ENCODE data around the gene METTL2B. TPM values are rescaled to one million over a fixed set of nuclear protein-coding genes. Genes with fewer than 3 reads are reported as not detected.

Gene METTL2B
- total and polyA plus RNA-seq, 2 donors (not counting 1 experiment from before 2014, with no cell fraction given) = 8.9 to 22.7 TPM

DNA sequence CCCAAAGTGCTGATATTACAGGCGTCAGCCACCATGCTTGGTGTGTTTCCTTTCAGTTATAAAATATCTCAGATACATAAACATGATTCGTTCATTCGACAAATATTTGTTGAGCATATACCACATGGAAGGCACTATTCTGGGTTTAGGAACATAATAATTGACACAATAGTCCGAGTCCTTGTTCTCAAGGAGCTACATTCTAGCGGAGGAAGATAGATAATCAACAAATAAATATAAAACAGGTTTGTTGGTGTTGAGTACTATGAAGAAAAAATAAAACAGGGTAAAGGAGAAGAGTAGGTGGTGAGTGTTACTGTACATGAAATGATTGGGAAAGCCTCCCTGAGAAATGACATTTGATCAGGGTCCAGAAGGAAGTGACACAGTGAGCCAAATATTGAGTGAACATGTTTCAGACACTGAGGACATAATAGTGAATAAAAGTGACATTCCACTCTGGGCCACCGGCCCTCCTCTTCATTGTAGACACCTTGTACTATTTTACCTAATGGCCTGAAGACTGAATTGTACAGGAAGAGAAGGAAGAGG, 27.7 kb upstream of the METTL2B start:
- peaks cover 8% of the 10 kb centered on the region for H3K4me1 Mint-ChIP-seq
- H3K9me3 ChIP-seq (ENCODE audit: control extremely low read depth in 1 of 3, control insufficient read depth in 2 of 3, insufficient read depth in 1 of 3, low read length in 2 of 3) = no peaks in the 10 kb centered on the region
- no peaks in the 10 kb centered on the region for H3K9me3 Mint-ChIP-seq (ENCODE audit: insufficient read depth)
- H3K36me3 ChIP-seq (replicated peaks in 1 of 2; ENCODE audit: control extremely low read depth in 1 of 2, control insufficient read depth in 1 of 2, extremely low read depth in 1 of 2, insufficient read depth in 2 of 2, low read length in 1 of 2) = no peaks in the 10 kb centered on the region
- ChIA-PET POLR2A (no interaction called here), CTCF (interaction anchor here (1.0 to 2.7 kb wide), 4 partner anchors 11 to 24 kb away, joined by 3 to 16 read pairs (median 5); no protein-coding TSS in a partner anchor)
- H3K27me3 ChIP-seq (replicated peaks in 1 of 4; ENCODE audit: control extremely low read depth in 1 of 4, control insufficient read depth in 3 of 4, insufficient read depth in 4 of 4, low read length in 3 of 4) = no peaks in the 10 kb centered on the region
- H3K27ac Mint-ChIP-seq = no peak overlapping the region
- no peak for ATAC-seq (ENCODE audit: low read depth)
- H3K27me3 Mint-ChIP-seq = no peaks in the 10 kb centered on the region
- no peak overlapping the region for H3K4me2 ChIP-seq (replicated peaks; ENCODE audit: low read depth, low read length, poor library complexity, severe bottlenecking)
- H3K27ac ChIP-seq (ENCODE audit: low read length in 2 of 2) = no peak overlapping the region
- no peaks in the 10 kb centered on the region for H4K20me1 ChIP-seq (ENCODE audit: control insufficient read depth, insufficient read depth, low read length, poor library complexity, severe bottlenecking)
- no peak overlapping the region for H2AFZ ChIP-seq (ENCODE audit: insufficient read depth, low read depth, low read length, poor library complexity, severe bottlenecking)
- no peak for DNase-seq
- no CpG with 5 or more reads among the region's 6 CpGs for WGBS (ENCODE audit: insufficient coverage)
- H3K4me3 Mint-ChIP-seq = no peak overlapping the region
- intact Hi-C loops (cut with micrococcal nuclease) = no loop called here
- no peak overlapping the region for H3K4me3 ChIP-seq (ENCODE audit: control extremely low read depth in 1 of 5, extremely low read depth in 1 of 5, insufficient read depth in 1 of 5, low read depth in 2 of 5, low read length in 4 of 5)
- peaks cover 3 to 9% of the 10 kb centered on the region in 2 donors for H3K4me1 ChIP-seq (ENCODE audit: control insufficient read depth in 2 of 2, insufficient read depth in 2 of 2, low read length in 2 of 2)
- no peak for TF ChIP-seq EZH2 (IDR thresholded peaks at IDR 0.05; ENCODE audit: borderline replicate concordance, insufficient read depth, low read depth, low read length, poor library complexity, severe bottlenecking)
- TF ChIP-seq CTCF (IDR thresholded peaks at IDR 0.05) = no peak
- H3K9ac ChIP-seq (ENCODE audit: low read length) = no peak overlapping the region
- no peaks in the 10 kb centered on the region for H3K79me2 ChIP-seq (ENCODE audit: control insufficient read depth, insufficient read depth, low read length)

DNA sequence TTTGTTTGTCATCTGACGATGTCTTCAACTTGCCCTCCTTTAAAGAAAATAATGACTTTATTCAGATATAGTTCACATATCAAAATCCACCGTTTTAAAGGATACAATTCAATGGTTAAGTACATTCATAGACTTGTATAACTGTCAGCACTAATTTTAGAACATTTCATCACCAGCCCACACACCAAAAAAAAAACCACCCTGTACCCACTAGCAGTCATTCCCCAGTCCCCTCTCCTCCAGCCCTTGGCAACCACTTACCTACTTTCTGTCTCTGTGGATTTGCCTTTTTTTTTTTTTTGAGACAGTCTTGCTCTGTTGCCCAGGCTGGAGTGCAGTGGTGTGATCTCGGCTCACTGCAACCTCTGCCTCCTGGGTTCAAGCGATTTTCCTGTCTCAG, 26.1 kb upstream of the METTL2B start:
- ATAC-seq (ENCODE audit: low read depth) = no peak
- H3K4me3 Mint-ChIP-seq = no peak overlapping the region

More for the DNA sequence above, 26.1 kb upstream of the METTL2B start:
- Histone ChIP-seq H4K20me1 (ENCODE audit: control insufficient read depth, insufficient read depth, low read length, poor library complexity, severe bottlenecking) (no peaks in the 10 kb centered on the region), H3K79me2 (ENCODE audit: control insufficient read depth, insufficient read depth, low read length) (no peaks in the 10 kb centered on the region), H3K4me1 (ENCODE audit: control insufficient read depth in 2 of 2, insufficient read depth in 2 of 2, low read length in 2 of 2) (peaks cover 6 to 7% of the 10 kb centered on the region in 2 donors), H3K9ac (ENCODE audit: low read length) (no peak overlapping the region), H3K27ac (ENCODE audit: low read length in 2 of 2) (no peak overlapping the region), H3K4me2 (replicated peaks; ENCODE audit: low read depth, low read length, poor library complexity, severe bottlenecking) (no peak overlapping the region), H3K4me3 (ENCODE audit: control extremely low read depth in 1 of 5, extremely low read depth in 1 of 5, insufficient read depth in 1 of 5, low read depth in 2 of 5, low read length in 4 of 5) (no peak overlapping the region), H3K36me3 (replicated peaks in 1 of 2; ENCODE audit: control extremely low read depth in 1 of 2, control insufficient read depth in 1 of 2, extremely low read depth in 1 of 2, insufficient read depth in 2 of 2, low read length in 1 of 2) (no peaks in the 10 kb centered on the region), H2AFZ (ENCODE audit: insufficient read depth, low read depth, low read length, poor library complexity, severe bottlenecking) (no peak overlapping the region), H3K9me3 (ENCODE audit: control extremely low read depth in 1 of 3, control insufficient read depth in 2 of 3, insufficient read depth in 1 of 3, low read length in 2 of 3) (no peaks in the 10 kb centered on the region), H3K27me3 (replicated peaks in 1 of 4; ENCODE audit: control extremely low read depth in 1 of 4, control insufficient read depth in 3 of 4, insufficient read depth in 4 of 4, low read length in 3 of 4) (no peaks in the 10 kb centered on the region)
- POLR2A ChIA-PET = no interaction called here
- Mint-ChIP-seq H3K27me3 (no peaks in the 10 kb centered on the region), H3K4me1 (peaks cover 4% of the 10 kb centered on the region), H3K27ac (peak overlapping the region; percentile 53), H3K9me3 (ENCODE audit: insufficient read depth) (no peaks in the 10 kb centered on the region)
- intact Hi-C loops (cut with micrococcal nuclease) = loop anchor here (10.0 kb wide), 1 partner anchor 284 kb away; the partner anchor contains the start of gene CALU
- WGBS (ENCODE audit: insufficient coverage) = 30% methylated on average over 2 of the region's 4 CpGs
- TF ChIP-seq EZH2 (IDR thresholded peaks at IDR 0.05; ENCODE audit: borderline replicate concordance, insufficient read depth, low read depth, low read length, poor library complexity, severe bottlenecking) (no peak), CTCF (IDR thresholded peaks at IDR 0.05) (no peak)
- CTCF ChIA-PET = interaction anchor here (1.4 kb wide), 1 partner anchor 9 kb away, joined by 3 read pairs; no protein-coding TSS in a partner anchor
- DNase-seq = no peak

Measured in B cell (primary cell).